IMR-90 (cell line): ENCODE results near the gene FAM209A. TPM values are rescaled to one million over a fixed set of nuclear protein-coding genes. Genes with fewer than 3 reads are reported as not detected.
"Not testable (repeated sequence)": the region's sequence is repeated elsewhere in the genome, so short reads cannot be mapped to it uniquely, and the experiment has no call there.

Experiments used
- ATAC-seq: fragments of 200-7000 bp; cut with Tn5 transposase; 2 replicates; pipeline ENCODE4 v1.9.1; 2020; ENCODE audit warnings: low read depth, mild to moderate bottlenecking, moderate library complexity
- Bru-seq: library from RNA; stranded (reverse); fragments of 400-500 nt; gene quantifications from one replicate; lab custom pipeline; 2021; lab: Mats Ljungman, UMichigan
- BruChase-seq, 2 experiments: library from RNA; stranded (reverse); fragments of 400-500 nt; gene quantifications; one replicate each; lab custom pipeline; 2021; lab: Mats Ljungman, UMichigan
- BruUV-seq: library from RNA; stranded (reverse); fragments of 400-500 nt; replicated peaks from 2 replicates; lab custom pipeline; 2021; lab: Mats Ljungman, UMichigan
- CTCF ChIA-PET: fragments of 300-600 bp; formaldehyde crosslinking; extraction: SDS; loops from one replicate; lab custom pipeline; 2021; ENCODE audit warnings: antibody characterized with exemption; lab: Yijun Ruan, JAX
- POLR2A ChIA-PET: fragments of 300-600 bp; sonication (Branson Sonifier 250); formaldehyde crosslinking; loops from one replicate; lab custom pipeline; 2022; ENCODE audit warnings: antibody characterized with exemption; ENCODE audit not compliant: unreplicated experiment; lab: Charles Lee
- DNase-seq: peaks from one replicate; pipeline ENCODE4 v3.0.0; 2013
- H2AFZ ChIP-seq: replicated peaks from 2 replicates; pipeline ENCODE3; 2013; ENCODE audit warnings: low read length, mild to moderate bottlenecking; ENCODE audit not compliant: poor library complexity
- H2AK5ac ChIP-seq: 2 replicates; pipeline ENCODE4 v1.6.1; 2013; ENCODE audit warnings: low read depth, low read length, inconsistent platforms
- H2AK9ac ChIP-seq: replicated peaks from 2 replicates; pipeline ENCODE3; 2013; ENCODE audit warnings: mild to moderate bottlenecking, low read depth, low read length, moderate library complexity; ENCODE audit not compliant: poor library complexity
- H2BK120ac ChIP-seq: 2 replicates; pipeline ENCODE4 v1.6.1; 2013; ENCODE audit warnings: low read depth, low read length, inconsistent platforms
- H2BK15ac ChIP-seq: 3 replicates; pipeline ENCODE4 v1.6.1; 2013; ENCODE audit warnings: low read depth, low read length, inconsistent platforms
- H2BK20ac ChIP-seq: 2 replicates; pipeline ENCODE4 v1.6.1; 2013; ENCODE audit warnings: low read depth, mild to moderate bottlenecking, inconsistent platforms, low read length, moderate library complexity
- H2BK5ac ChIP-seq: 2 replicates; pipeline ENCODE4 v1.6.1; 2013; ENCODE audit warnings: mild to moderate bottlenecking, low read depth, low read length, inconsistent platforms; ENCODE audit not compliant: poor library complexity, severe bottlenecking
- H3K14ac ChIP-seq: replicated peaks from 2 replicates; pipeline ENCODE4 v1.6.1; 2013; ENCODE audit warnings: low read depth, low read length, inconsistent platforms
- H3K18ac ChIP-seq: 2 replicates; pipeline ENCODE4 v1.6.1; 2013; ENCODE audit warnings: low read depth, low read length, control low read depth
- H3K23ac ChIP-seq: 2 replicates; pipeline ENCODE4 v1.6.1; 2013; ENCODE audit warnings: low read depth, low read length, inconsistent platforms
- H3K27ac ChIP-seq: 2 replicates; pipeline ENCODE4 v1.5.1; 2013; ENCODE audit warnings: mild to moderate bottlenecking, control low read depth, low read length; ENCODE audit not compliant: insufficient read depth
- H3K27me3 ChIP-seq: 2 replicates; pipeline ENCODE4 v1.6.1; 2013; ENCODE audit warnings: low read length; ENCODE audit not compliant: control insufficient read depth, insufficient read depth
- H3K36me3 ChIP-seq: 2 replicates; pipeline ENCODE4 v1.6.1; 2013; ENCODE audit warnings: low read length, mixed read lengths; ENCODE audit not compliant: control insufficient read depth, insufficient read depth
- H3K4ac ChIP-seq: 2 replicates; pipeline ENCODE4 v1.6.1; 2013; ENCODE audit warnings: low read depth, low read length, inconsistent platforms
- H3K4me1 ChIP-seq: 2 replicates; pipeline ENCODE4 v1.6.1; 2013; ENCODE audit warnings: low read length, mixed read lengths; ENCODE audit not compliant: control insufficient read depth, insufficient read depth
- H3K4me2 ChIP-seq: 2 replicates; pipeline ENCODE4 v1.6.1; 2013; ENCODE audit warnings: low read depth, mild to moderate bottlenecking, control low read depth, low read length, moderate library complexity
- H3K4me3 ChIP-seq: 2 replicates; pipeline ENCODE4 v1.5.1; 2013; ENCODE audit warnings: low read depth, mild to moderate bottlenecking, control low read depth, low read length, moderate library complexity; ENCODE audit not compliant: insufficient read depth
- H3K56ac ChIP-seq: 2 replicates; pipeline ENCODE4 v1.6.1; 2013; ENCODE audit warnings: low read length, inconsistent platforms; ENCODE audit not compliant: insufficient read depth; ENCODE audit errors: extremely low read depth
- H3K79me1 ChIP-seq, 2 experiments: 2 replicates each; pipeline ENCODE4 v1.6.1; 2013; ENCODE audit warnings: low read length in 2 of 2, inconsistent platforms in 1 of 2, low read depth in 1 of 2
- H3K9ac ChIP-seq: 2 replicates; pipeline ENCODE4 v1.6.1; 2013; ENCODE audit warnings: low read depth, low read length, control low read depth
- H3K9me1 ChIP-seq: 2 replicates; pipeline ENCODE4 v1.6.1; 2013; ENCODE audit warnings: low read length, inconsistent platforms; ENCODE audit not compliant: insufficient read depth
- H3K9me3 ChIP-seq: 2 replicates; pipeline ENCODE4 v1.6.1; 2013; ENCODE audit warnings: low read length; ENCODE audit not compliant: control insufficient read depth, insufficient read depth
- H4K20me1 ChIP-seq: 2 replicates; pipeline ENCODE4 v1.6.1; 2013; ENCODE audit warnings: low read length, inconsistent platforms; ENCODE audit not compliant: insufficient read depth
- H4K5ac ChIP-seq: 2 replicates; pipeline ENCODE4 v1.6.1; 2013; ENCODE audit warnings: mild to moderate bottlenecking, low read depth, low read length, control low read depth
- H4K8ac ChIP-seq, 2 experiments: 2 replicates each; pipeline ENCODE4 v1.6.1; 2013; ENCODE audit warnings: low read depth in 2 of 2, low read length in 2 of 2, control low read depth in 1 of 2, inconsistent platforms in 1 of 2
- H4K91ac ChIP-seq: 2 replicates; pipeline ENCODE4 v1.6.1; 2013; ENCODE audit warnings: low read depth, low read length, inconsistent platforms; ENCODE audit not compliant: insufficient read depth
- WGBS, 2 experiments: methylation state at CpG; one replicate each; pipeline versions ENCODE4 v1.1.5 to v1.1.7; 2013; ENCODE audit warnings: missing lambda C conversion rate in 2 of 2; ENCODE audit not compliant: insufficient read length in 1 of 2; ENCODE audit errors: extremely low coverage in 2 of 2; 5-methylcytosine and 5-hydroxymethylcytosine counted together
- dilution Hi-C: fragments of 300-500 bp; cut with HindIII; formaldehyde crosslinking; loops from one replicate; pipeline ENCODE4 v1.14.3; 2018; ENCODE audit warnings: low sequenced_read_pairs; ENCODE audit not compliant: unreplicated experiment
- in situ Hi-C: fragments of 300-500 bp; cut with MboI; formaldehyde crosslinking; loops from 3 replicates; pipeline ENCODE4 v1.14.3; 2019; ENCODE audit warnings: low sequenced_read_pairs, inconsistent platforms, mixed read lengths
- intact Hi-C: fragments of 100-400 bp; cut with micrococcal nuclease; formaldehyde crosslinking; loops from 2 replicates; pipeline ENCODE4 v1.10.0; 2022
- long read RNA-seq: library from polyadenylated mRNA; unstranded; transcript quantifications from one replicate; pipeline ENCODE4 v2.0.0, GENCODE V29; 2021; ENCODE audit not compliant: unreplicated experiment
- polyA plus RNA-seq, 3 experiments: library from polyadenylated mRNA; depleted of rRNA; stranded (reverse); fragments of >200 nt; gene quantifications; 2 replicates each; pipeline ENCODE4 v1.2.3, GENCODE V29; 2012; ENCODE audit warnings: low replicate concordance in 1 of 3
- total RNA-seq: library from RNA; depleted of rRNA; stranded (reverse); fragments of >200 nt; gene quantifications from 2 replicates; pipeline ENCODE4 v1.2.3, GENCODE V29; 2012; rRNA removed

Gene FAM209A
- total RNA-seq (0.18 TPM in 1 of 2 replicates, not detected in the other), polyA plus RNA-seq (2012; rRNA removed) (0.20 and 0.22 TPM in 2 replicates), Bru-seq, nascent RNA (percentile 42 among the genes with signal in this experiment), BruChase-seq, experiment 1, labeled RNA remaining after a 6-hour chase (percentile 34 among the genes with signal in this experiment), BruChase-seq, experiment 2, labeled RNA remaining after a 2-hour chase (percentile 47 among the genes with signal in this experiment)
- polyA plus RNA-seq (2012; cell fraction: cytosol; rRNA removed) = 0.07 TPM in 1 of 2 replicates, not detected in the other
- polyA plus RNA-seq (2012; cell fraction: nucleus; rRNA removed; ENCODE audit: low replicate concordance) = 0.91 and 0.95 TPM in 2 replicates
- long read RNA-seq = 0 reads

- H4K5ac ChIP-seq, H3K56ac ChIP-seq, H3K9me1 ChIP-seq, DNase-seq, H2BK120ac ChIP-seq, H2BK5ac ChIP-seq, H3K27ac ChIP-seq, H3K18ac ChIP-seq, CTCF ChIA-PET, H3K9ac ChIP-seq, H3K14ac ChIP-seq, H2AFZ ChIP-seq, H3K79me1 ChIP-seq, H2AK9ac ChIP-seq, H3K23ac ChIP-seq, POLR2A ChIA-PET, H4K20me1 ChIP-seq, in situ Hi-C loops, H3K4me3 ChIP-seq, ATAC-seq, H3K4me1 ChIP-seq, intact Hi-C loops, H4K91ac ChIP-seq, H3K4me2 ChIP-seq, H4K8ac ChIP-seq, dilution Hi-C loops, H3K27me3 ChIP-seq, BruUV-seq, H2AK5ac ChIP-seq, H3K4ac ChIP-seq, H2BK20ac ChIP-seq, H2BK15ac ChIP-seq: not testable (repeated sequence)
- Histone ChIP-seq H3K36me3 (peaks cover 12% of the 10 kb centered on the region), H3K9me3 (peaks cover 11% of the 10 kb centered on the region)
- WGBS, 2 experiments = no CpG with 5 or more reads among the region's 7 CpGs
Measured at GRCh38 chr20:56524444-56524843, at the start of gene FAM209A. TSS of gene FAM209A (plus strand) at chr20:56524744. CDS start at chr20:56524809, 65 bp downstream.
